Fibroblast of lung (primary cell): ENCODE results near the gene GHR. TPM values are rescaled to one million over a fixed set of nuclear protein-coding genes. Genes with fewer than 3 reads are reported as not detected.

Source experiments
- DNase-seq, 2 donors: peaks; one replicate each; pipeline versions ENCODE4 v3.0.0 to v3.0.0-alpha.2; 2010; ENCODE audit warnings: low read depth in 2 of 2
- H2AFZ ChIP-seq: 2 replicates; pipeline ENCODE4 v1.5.1; 2012; ENCODE audit warnings: low read length, control low read depth, inconsistent platforms
- H3K27ac ChIP-seq: 2 replicates; pipeline ENCODE4 v1.5.1; 2011; ENCODE audit warnings: low read length, control low read depth; ENCODE audit not compliant: insufficient read depth
- H3K27me3 ChIP-seq: 2 replicates; pipeline ENCODE4 v1.5.1; 2011; ENCODE audit warnings: mild to moderate bottlenecking, low read length; ENCODE audit not compliant: control insufficient read depth, insufficient read depth
- H3K36me3 ChIP-seq: 2 replicates; pipeline ENCODE4 v1.5.1; 2011; ENCODE audit warnings: low read length; ENCODE audit not compliant: control insufficient read depth, insufficient read depth
- H3K4me1 ChIP-seq: 2 replicates; pipeline ENCODE4 v1.5.1; 2011; ENCODE audit warnings: low read length; ENCODE audit not compliant: control insufficient read depth, insufficient read depth; ENCODE audit errors: extremely low read depth
- H3K4me2 ChIP-seq: 2 replicates; pipeline ENCODE4 v1.5.1; 2011; ENCODE audit warnings: low read length, control low read depth; ENCODE audit not compliant: insufficient read depth; ENCODE audit errors: extremely low read depth
- H3K4me3 ChIP-seq, 4 experiments: fragments of 200-600 bp in 1 of 4; sonication (generic) in 1 of 4; replicated peaks in 1 of 4; 2 replicates each; pipeline ENCODE4 v1.5.1; 2011 to 2016; ENCODE audit warnings: low read length in 4 of 4, low read depth in 3 of 4, mild to moderate bottlenecking in 3 of 4, control low read depth in 2 of 4, inconsistent platforms in 1 of 4, mixed read lengths in 1 of 4; ENCODE audit not compliant: insufficient read depth in 1 of 4; ENCODE audit errors: control extremely low read depth in 1 of 4
- H3K79me2 ChIP-seq: 2 replicates; pipeline ENCODE4 v1.5.1; 2012; ENCODE audit warnings: mild to moderate bottlenecking, low read length, inconsistent platforms; ENCODE audit not compliant: control insufficient read depth, insufficient read depth
- H3K9ac ChIP-seq: 2 replicates; pipeline ENCODE4 v1.5.1; 2011; ENCODE audit warnings: mild to moderate bottlenecking, low read length, control low read depth; ENCODE audit not compliant: insufficient read depth
- H3K9me3 ChIP-seq: 2 replicates; pipeline ENCODE4 v1.5.1; 2012; ENCODE audit warnings: low read depth, low read length; ENCODE audit not compliant: control insufficient read depth, insufficient read depth
- H4K20me1 ChIP-seq: 2 replicates; pipeline ENCODE4 v1.5.1; 2011; ENCODE audit warnings: low read length; ENCODE audit not compliant: control insufficient read depth, insufficient read depth; ENCODE audit errors: extremely low read depth
- CTCF ChIP-seq, 2 donors: IDR thresholded peaks in 1 of 2; conservative IDR thresholded peaks in 1 of 2; 1 replicate in 1 of 2; 2 replicates in 1 of 2; pipeline ENCODE4 v1.5.1; 2011 to 2012; ENCODE audit warnings: low read length in 2 of 2, control low read depth in 1 of 2, inconsistent platforms in 1 of 2, low read depth in 1 of 2, mild to moderate bottlenecking in 1 of 2
- EZH2 ChIP-seq: IDR thresholded peaks from 2 replicates; pipeline ENCODE4 v1.5.1; 2012; ENCODE audit warnings: low read length, control low read depth, mild to moderate bottlenecking; ENCODE audit errors: missing control alignments
- polyA plus RNA-seq, 2 donors: library from polyadenylated mRNA; depleted of rRNA in 1 of 2; stranded (reverse) in 1 of 2; unstranded in 1 of 2; fragments of >200 nt; gene quantifications; 2 replicates each; pipeline ENCODE4 v1.2.1, GENCODE V29; 2011 to 2012; ENCODE audit warnings: missing spikeins in 1 of 2
- total RNA-seq: library from RNA; depleted of rRNA; stranded (reverse); fragments of >200 nt; gene quantifications from 2 replicates; pipeline ENCODE4 v1.2.1, GENCODE V29; 2014

The GHR gene
- total and polyA plus RNA-seq, 2 donors (not counting 1 experiment from before 2014, with no cell fraction given), result 2.3 to 2.4 TPM

DNA sequence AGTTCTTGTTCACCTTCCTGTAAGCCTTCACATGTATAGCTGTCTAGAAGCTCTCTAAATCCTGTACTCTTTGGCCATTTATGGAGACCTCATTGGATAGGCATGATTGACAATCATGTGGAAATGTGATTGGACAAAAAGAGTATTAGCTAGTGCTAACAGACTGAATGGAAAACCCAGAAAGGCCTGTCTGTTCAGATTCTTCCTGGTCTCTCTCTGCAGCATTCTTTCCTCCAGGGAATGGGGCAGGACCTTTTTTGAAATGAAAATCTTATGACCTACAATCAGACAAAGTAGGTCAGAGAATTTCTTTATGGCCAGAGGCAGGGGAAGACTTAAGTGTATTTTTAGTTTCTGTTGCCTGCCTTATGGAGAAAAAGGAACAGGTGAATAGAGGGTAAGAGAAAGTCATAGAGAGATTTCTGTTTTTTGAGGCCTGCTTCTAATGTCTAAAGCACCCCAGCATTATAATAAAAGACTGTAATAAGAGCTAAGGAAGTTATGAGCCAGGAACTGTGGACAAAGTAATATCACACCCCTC, 181.0 kb downstream of the GHR start:
- no peak overlapping the region for H3K9ac ChIP-seq
- no peaks in the 10 kb centered on the region for H3K27me3 ChIP-seq
- DNase-seq, result no peak
- no peaks in the 10 kb centered on the region for H3K9me3 ChIP-seq
- no peaks in the 10 kb centered on the region for H3K79me2 ChIP-seq
- H3K4me3 ChIP-seq, result no peak overlapping the region
- no peaks in the 10 kb centered on the region for H3K36me3 ChIP-seq
- no peak overlapping the region for H3K27ac ChIP-seq
- H3K4me2 ChIP-seq, result no peak overlapping the region
- no peaks in the 10 kb centered on the region for H4K20me1 ChIP-seq
- no peak overlapping the region for H2AFZ ChIP-seq
- no peaks in the 10 kb centered on the region for H3K4me1 ChIP-seq
- TF ChIP-seq EZH2, result no peak
- no peak for TF ChIP-seq CTCF (conservative IDR thresholded peaks at IDR 0.05 in 1 of 2, IDR thresholded peaks at IDR 0.05 in 1 of 2; ENCODE audit: low read depth in 1 of 2, low read length in 2 of 2)

GRCh38 chr5:42605490-42605889, 182.3 kb downstream of the GHR start:
- Histone ChIP-seq H4K20me1 (no peaks in the 10 kb centered on the region), H3K4me2 (no peak overlapping the region), H3K4me1 (no peaks in the 10 kb centered on the region), H3K9me3 (no peaks in the 10 kb centered on the region), H3K9ac (no peak overlapping the region), H2AFZ (no peak overlapping the region), H3K4me3 (no peak overlapping the region), H3K27me3 (no peaks in the 10 kb centered on the region), H3K79me2 (no peaks in the 10 kb centered on the region), H3K36me3 (no peaks in the 10 kb centered on the region), H3K27ac (no peak overlapping the region)
- DNase-seq, result no peak
- TF ChIP-seq CTCF (conservative IDR thresholded peaks at IDR 0.05 in 1 of 2, IDR thresholded peaks at IDR 0.05 in 1 of 2; ENCODE audit: low read depth in 1 of 2, low read length in 2 of 2) (no peak), EZH2 (no peak)

DNA sequence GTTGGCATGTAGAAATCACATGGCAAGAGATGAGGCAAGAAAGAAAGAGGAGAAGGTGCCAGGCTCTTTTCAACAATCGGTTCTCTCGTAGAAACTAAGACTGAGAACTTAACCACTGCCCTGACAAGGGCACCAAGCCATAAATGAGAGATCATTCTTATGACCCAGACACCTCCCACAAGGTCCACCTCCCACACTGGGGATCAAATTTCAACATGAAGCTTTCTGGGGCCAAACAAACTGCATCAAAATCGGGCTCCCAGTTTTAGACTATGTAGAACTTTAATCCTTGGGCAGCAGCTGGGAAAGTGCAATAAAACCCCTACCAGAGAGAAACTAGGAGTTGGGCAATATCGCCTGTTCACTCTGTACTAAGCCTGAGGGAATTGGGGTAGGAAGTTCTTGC, 183.2 kb downstream of the GHR start:
- Histone ChIP-seq H3K4me3 (no peak overlapping the region), H3K36me3 (no peaks in the 10 kb centered on the region), H3K9ac (no peak overlapping the region), H3K27ac (no peak overlapping the region), H3K9me3 (no peaks in the 10 kb centered on the region), H3K27me3 (no peaks in the 10 kb centered on the region), H3K4me1 (no peaks in the 10 kb centered on the region), H2AFZ (no peak overlapping the region), H3K4me2 (no peak overlapping the region), H3K79me2 (no peaks in the 10 kb centered on the region), H4K20me1 (no peaks in the 10 kb centered on the region)
- DNase-seq, result no peak
- no peak for TF ChIP-seq CTCF (conservative IDR thresholded peaks at IDR 0.05 in 1 of 2, IDR thresholded peaks at IDR 0.05 in 1 of 2; ENCODE audit: low read depth in 1 of 2, low read length in 2 of 2)
- no peak for TF ChIP-seq EZH2
